NCI-H524 (cell line): ENCODE measurements around the gene PPP2R3B.
"Not testable (repeated sequence)": the region's sequence is repeated elsewhere in the genome, so short reads cannot be mapped to it uniquely, and the experiment has no call there.

Source experiments
- DNase-seq, 2 experiments: peaks; one replicate each; lab custom pipeline; 2025; lab: John Stamatoyannopoulos, UW

Gene PPP2R3B

GRCh38 chrX:320126-320783 lies 66.5 kb downstream of the PPP2R3B start:
- DNase-seq, result no peak

- no peak for DNase-seq
Observed at GRCh38 chrX:319579-320125, 67.1 kb downstream of the PPP2R3B start.

- no peak for DNase-seq
Observed at GRCh38 chrX:318739-319578, 67.7 kb downstream of the PPP2R3B start, which contains the start of gene GTPBP6. TSS of gene GTPBP6 (minus strand) at chrX:318796. CDS start at chrX:318787, 9 bp downstream.

GRCh38 chrX:318068-318738 lies 68.5 kb downstream of the PPP2R3B start:
- no peak for DNase-seq

- no peak for DNase-seq
Observed at GRCh38 chrX:317424-318067, 69.2 kb downstream of the PPP2R3B start.

GRCh38 chrX:316351-317325 lies 70.1 kb downstream of the PPP2R3B start:
- no peak for DNase-seq

GRCh38 chrX:314781-315595 lies 71.7 kb downstream of the PPP2R3B start:
- DNase-seq, result no peak

GRCh38 chrX:314049-314448 lies 72.7 kb downstream of the PPP2R3B start:
- no peak for DNase-seq

- no peak for DNase-seq
Observed at GRCh38 chrX:313546-313945, 73.2 kb downstream of the PPP2R3B start.

- no peak for DNase-seq
Observed at GRCh38 chrX:312621-313331, 73.9 kb downstream of the PPP2R3B start.

GRCh38 chrX:311156-312129 lies 75.3 kb downstream of the PPP2R3B start:
- DNase-seq, result no peak

- DNase-seq, result no peak
Observed at GRCh38 chrX:310621-311155, 76.0 kb downstream of the PPP2R3B start.

- no peak for DNase-seq
Observed at GRCh38 chrX:308821-309520, 77.7 kb downstream of the PPP2R3B start.

- no peak for DNase-seq
Observed at GRCh38 chrX:307261-308111, 79.2 kb downstream of the PPP2R3B start.

- not testable (repeated sequence) for DNase-seq
Observed at GRCh38 chrX:306614-307251, 80.0 kb downstream of the PPP2R3B start.
